Panc1 (cell line): ENCODE measurements around the gene ENO4.

Experiments
- POLR2AphosphoS5 ChIP-seq: IDR thresholded peaks from 2 replicates; pipeline ENCODE4 v1.6.1; 2012; ENCODE audit warnings: mild to moderate bottlenecking, low read depth, low read length, moderate library complexity
- SIN3A ChIP-seq: IDR thresholded peaks from 2 replicates; pipeline ENCODE4 v1.6.1; 2012; ENCODE audit warnings: low read depth, mild to moderate bottlenecking, low read length, moderate library complexity, borderline replicate concordance; ENCODE audit not compliant: insufficient read depth
- TF ChIP-seq, protein P1 (sequence below): fragments of 450-650 bp; IDR thresholded peaks from 2 replicates; pipeline ENCODE4 v1.5.1; 2017; ENCODE audit warnings: mild to moderate bottlenecking

- TF ChIP-seq, protein P1, sequence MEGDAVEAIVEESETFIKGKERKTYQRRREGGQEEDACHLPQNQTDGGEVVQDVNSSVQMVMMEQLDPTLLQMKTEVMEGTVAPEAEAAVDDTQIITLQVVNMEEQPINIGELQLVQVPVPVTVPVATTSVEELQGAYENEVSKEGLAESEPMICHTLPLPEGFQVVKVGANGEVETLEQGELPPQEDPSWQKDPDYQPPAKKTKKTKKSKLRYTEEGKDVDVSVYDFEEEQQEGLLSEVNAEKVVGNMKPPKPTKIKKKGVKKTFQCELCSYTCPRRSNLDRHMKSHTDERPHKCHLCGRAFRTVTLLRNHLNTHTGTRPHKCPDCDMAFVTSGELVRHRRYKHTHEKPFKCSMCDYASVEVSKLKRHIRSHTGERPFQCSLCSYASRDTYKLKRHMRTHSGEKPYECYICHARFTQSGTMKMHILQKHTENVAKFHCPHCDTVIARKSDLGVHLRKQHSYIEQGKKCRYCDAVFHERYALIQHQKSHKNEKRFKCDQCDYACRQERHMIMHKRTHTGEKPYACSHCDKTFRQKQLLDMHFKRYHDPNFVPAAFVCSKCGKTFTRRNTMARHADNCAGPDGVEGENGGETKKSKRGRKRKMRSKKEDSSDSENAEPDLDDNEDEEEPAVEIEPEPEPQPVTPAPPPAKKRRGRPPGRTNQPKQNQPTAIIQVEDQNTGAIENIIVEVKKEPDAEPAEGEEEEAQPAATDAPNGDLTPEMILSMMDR, result no peak
- no peak for TF ChIP-seq POLR2AphosphoS5
- TF ChIP-seq SIN3A, result no peak
Measured at GRCh38 chr10:116845823-116846222, 3.5 kb upstream of the ENO4 start.
